ENCODE measurements around the gene TMEM168. TPM values are rescaled to one million over a fixed set of nuclear protein-coding genes. Genes with fewer than 3 reads are reported as not detected.

TMEM168 gene
- total RNA-seq, 1 experiment from 2014 or later, result 11.2 TPM

GRCh38 chr7:112748381-112748780 is 41.8 kb downstream of the TMEM168 start (continued):
- TF ChIP-seq USF1 (CRISPR knock-in tag; IDR thresholded peaks at IDR 0.05) (no peak), FOXK1 (CRISPR knock-in tag; IDR thresholded peaks at IDR 0.05) (no peak), ZNF121 (CRISPR knock-in tag; IDR thresholded peaks at IDR 0.05) (no peak), ATF1 (CRISPR knock-in tag; IDR thresholded peaks at IDR 0.05) (no peak), GTF2I (CRISPR knock-in tag; conservative IDR thresholded peaks at IDR 0.05) (no peak), MYBL2 (CRISPR knock-in tag; IDR thresholded peaks at IDR 0.05) (no peak), RELA (CRISPR knock-in tag; IDR thresholded peaks at IDR 0.05; ENCODE audit: borderline replicate concordance) (no peak), ZMAT4 (CRISPR knock-in tag; IDR thresholded peaks at IDR 0.05) (no peak)
- TF ChIP-seq, protein P1, sequence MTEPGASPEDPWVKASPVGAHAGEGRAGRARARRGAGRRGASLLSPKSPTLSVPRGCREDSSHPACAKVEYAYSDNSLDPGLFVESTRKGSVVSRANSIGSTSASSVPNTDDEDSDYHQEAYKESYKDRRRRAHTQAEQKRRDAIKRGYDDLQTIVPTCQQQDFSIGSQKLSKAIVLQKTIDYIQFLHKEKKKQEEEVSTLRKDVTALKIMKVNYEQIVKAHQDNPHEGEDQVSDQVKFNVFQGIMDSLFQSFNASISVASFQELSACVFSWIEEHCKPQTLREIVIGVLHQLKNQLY (CRISPR knock-in tag; IDR thresholded peaks at IDR 0.05), result no peak
- TF ChIP-seq, protein P2, sequence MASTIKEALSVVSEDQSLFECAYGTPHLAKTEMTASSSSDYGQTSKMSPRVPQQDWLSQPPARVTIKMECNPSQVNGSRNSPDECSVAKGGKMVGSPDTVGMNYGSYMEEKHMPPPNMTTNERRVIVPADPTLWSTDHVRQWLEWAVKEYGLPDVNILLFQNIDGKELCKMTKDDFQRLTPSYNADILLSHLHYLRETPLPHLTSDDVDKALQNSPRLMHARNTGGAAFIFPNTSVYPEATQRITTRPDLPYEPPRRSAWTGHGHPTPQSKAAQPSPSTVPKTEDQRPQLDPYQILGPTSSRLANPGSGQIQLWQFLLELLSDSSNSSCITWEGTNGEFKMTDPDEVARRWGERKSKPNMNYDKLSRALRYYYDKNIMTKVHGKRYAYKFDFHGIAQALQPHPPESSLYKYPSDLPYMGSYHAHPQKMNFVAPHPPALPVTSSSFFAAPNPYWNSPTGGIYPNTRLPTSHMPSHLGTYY (CRISPR knock-in tag; IDR thresholded peaks at IDR 0.05), result no peak
- TF ChIP-seq, protein P3, sequence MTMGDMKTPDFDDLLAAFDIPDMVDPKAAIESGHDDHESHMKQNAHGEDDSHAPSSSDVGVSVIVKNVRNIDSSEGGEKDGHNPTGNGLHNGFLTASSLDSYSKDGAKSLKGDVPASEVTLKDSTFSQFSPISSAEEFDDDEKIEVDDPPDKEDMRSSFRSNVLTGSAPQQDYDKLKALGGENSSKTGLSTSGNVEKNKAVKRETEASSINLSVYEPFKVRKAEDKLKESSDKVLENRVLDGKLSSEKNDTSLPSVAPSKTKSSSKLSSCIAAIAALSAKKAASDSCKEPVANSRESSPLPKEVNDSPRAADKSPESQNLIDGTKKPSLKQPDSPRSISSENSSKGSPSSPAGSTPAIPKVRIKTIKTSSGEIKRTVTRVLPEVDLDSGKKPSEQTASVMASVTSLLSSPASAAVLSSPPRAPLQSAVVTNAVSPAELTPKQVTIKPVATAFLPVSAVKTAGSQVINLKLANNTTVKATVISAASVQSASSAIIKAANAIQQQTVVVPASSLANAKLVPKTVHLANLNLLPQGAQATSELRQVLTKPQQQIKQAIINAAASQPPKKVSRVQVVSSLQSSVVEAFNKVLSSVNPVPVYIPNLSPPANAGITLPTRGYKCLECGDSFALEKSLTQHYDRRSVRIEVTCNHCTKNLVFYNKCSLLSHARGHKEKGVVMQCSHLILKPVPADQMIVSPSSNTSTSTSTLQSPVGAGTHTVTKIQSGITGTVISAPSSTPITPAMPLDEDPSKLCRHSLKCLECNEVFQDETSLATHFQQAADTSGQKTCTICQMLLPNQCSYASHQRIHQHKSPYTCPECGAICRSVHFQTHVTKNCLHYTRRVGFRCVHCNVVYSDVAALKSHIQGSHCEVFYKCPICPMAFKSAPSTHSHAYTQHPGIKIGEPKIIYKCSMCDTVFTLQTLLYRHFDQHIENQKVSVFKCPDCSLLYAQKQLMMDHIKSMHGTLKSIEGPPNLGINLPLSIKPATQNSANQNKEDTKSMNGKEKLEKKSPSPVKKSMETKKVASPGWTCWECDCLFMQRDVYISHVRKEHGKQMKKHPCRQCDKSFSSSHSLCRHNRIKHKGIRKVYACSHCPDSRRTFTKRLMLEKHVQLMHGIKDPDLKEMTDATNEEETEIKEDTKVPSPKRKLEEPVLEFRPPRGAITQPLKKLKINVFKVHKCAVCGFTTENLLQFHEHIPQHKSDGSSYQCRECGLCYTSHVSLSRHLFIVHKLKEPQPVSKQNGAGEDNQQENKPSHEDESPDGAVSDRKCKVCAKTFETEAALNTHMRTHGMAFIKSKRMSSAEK (CRISPR knock-in tag; IDR thresholded peaks at IDR 0.05; ENCODE audit: borderline replicate concordance), result no peak
- TF ChIP-seq, protein P4, sequence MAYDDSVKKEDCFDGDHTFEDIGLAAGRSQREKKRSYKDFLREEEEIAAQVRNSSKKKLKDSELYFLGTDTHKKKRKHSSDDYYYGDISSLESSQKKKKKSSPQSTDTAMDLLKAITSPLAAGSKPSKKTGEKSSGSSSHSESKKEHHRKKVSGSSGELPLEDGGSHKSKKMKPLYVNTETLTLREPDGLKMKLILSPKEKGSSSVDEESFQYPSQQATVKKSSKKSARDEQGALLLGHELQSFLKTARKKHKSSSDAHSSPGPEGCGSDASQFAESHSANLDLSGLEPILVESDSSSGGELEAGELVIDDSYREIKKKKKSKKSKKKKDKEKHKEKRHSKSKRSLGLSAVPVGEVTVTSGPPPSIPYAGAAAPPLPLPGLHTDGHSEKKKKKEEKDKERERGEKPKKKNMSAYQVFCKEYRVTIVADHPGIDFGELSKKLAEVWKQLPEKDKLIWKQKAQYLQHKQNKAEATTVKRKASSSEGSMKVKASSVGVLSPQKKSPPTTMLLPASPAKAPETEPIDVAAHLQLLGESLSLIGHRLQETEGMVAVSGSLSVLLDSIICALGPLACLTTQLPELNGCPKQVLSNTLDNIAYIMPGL (CRISPR knock-in tag; IDR thresholded peaks at IDR 0.05), result no peak

DNA sequence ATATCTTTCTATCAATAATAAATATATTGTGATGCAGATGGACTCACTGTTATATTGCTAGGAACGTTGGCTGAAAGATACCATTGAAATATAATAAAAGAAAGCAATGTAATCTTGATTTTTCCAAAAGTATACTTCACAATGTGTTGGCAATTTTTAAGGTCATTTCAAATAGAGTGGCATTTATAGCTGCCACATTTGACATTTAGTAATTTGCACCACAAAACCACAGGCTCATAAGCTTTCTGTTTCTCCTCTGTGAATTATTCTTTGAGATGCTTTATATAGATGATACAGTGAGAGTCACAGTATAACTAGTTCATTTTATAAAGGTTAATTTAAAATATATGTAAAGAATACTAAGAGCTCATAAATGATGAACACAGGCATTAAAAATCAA is 44.6 kb downstream of the TMEM168 start:
- no peaks in the 10 kb centered on the region for H3K27me3 Mint-ChIP-seq (ENCODE audit: low read depth)
- POLR2A ChIA-PET, result no interaction called here
- no peak overlapping the region for H3K27ac Mint-ChIP-seq
- no peak for TF ChIP-seq ELF4 (CRISPR knock-in tag; IDR thresholded peaks at IDR 0.05; ENCODE audit: low read depth)
- TF ChIP-seq ZBTB21 (CRISPR knock-in tag; IDR thresholded peaks at IDR 0.05; ENCODE audit: borderline replicate concordance), result no peak
- TF ChIP-seq, protein P3 (CRISPR knock-in tag; IDR thresholded peaks at IDR 0.05; ENCODE audit: borderline replicate concordance), result no peak
- TF ChIP-seq CREM (CRISPR knock-in tag; IDR thresholded peaks at IDR 0.05), result no peak
- TF ChIP-seq NR1H2 (CRISPR knock-in tag; IDR thresholded peaks at IDR 0.05), result no peak
- no peak for TF ChIP-seq RORB (CRISPR knock-in tag; IDR thresholded peaks at IDR 0.05)
- TF ChIP-seq TEAD1 (CRISPR knock-in tag; IDR thresholded peaks at IDR 0.05), result no peak
- TF ChIP-seq PRDM15 (CRISPR knock-in tag; IDR thresholded peaks at IDR 0.05), result no peak
- TF ChIP-seq ZNF671 (CRISPR knock-in tag; IDR thresholded peaks at IDR 0.05), result no peak

More for the DNA sequence above, 44.6 kb downstream of the TMEM168 start:
- Mint-ChIP-seq H3K4me3 (no peak overlapping the region), H3K36me3 (no peaks in the 10 kb centered on the region), H3K4me1 (no peaks in the 10 kb centered on the region), H3K9me3 (peaks cover 3% of the 10 kb centered on the region; the same call in 1 of the 2 replicates)
- ATAC-seq (no peak), DNase-seq (ENCODE audit: low spot score) (no peak)
- CTCF ChIA-PET, result no interaction called here
